ENCODE results near the gene ADGRV1.
"Not testable (repeated sequence)": the region's sequence is repeated elsewhere in the genome, so short reads cannot be mapped to it uniquely, and the experiment has no call there.

Gene ADGRV1

DNA sequence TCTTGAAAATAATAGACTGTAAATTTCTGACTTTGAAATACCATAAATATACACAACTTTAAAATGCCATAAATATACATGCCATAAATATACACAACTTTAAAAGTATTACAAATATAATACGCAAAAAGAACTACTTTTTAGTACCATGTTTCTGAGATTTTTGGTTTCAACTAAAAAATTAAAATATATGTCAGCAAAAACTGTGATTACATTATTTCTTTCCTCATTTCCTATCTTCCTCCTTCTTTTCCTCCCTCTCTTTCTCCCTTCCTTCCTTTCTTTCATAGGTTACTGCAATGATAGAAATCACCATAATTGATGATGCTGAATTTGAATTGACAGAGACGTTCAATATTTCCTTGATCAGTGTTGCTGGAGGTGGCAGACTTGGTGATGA, 200.5 kb downstream of the ADGRV1 start:
- DNase-seq: no peak

DNA sequence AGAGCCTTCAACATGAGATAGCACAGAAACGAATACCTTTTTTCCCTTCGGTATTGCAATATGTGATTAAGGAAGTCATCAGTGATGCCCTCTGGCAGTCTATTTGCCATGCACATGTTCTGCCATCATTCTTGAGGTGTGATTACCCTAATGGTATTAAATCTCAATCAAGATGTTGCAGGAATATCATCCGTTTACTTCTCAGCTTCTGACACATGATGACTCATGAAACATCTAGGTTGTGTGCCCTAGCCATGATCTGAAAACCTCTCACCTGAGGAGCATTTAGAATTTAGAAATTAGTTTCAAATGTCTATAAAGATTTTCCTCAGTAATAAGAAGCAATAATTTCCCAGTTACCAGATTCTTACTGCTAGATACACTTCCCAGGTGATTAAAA, 209.1 kb downstream of the ADGRV1 start:
- DNase-seq: no peak

GRCh38 chr5:90770006-90770541, 211.5 kb downstream of the ADGRV1 start:
- not testable (repeated sequence) for DNase-seq

- no peak for DNase-seq
Observed at GRCh38 chr5:90777959-90778358, 219.4 kb downstream of the ADGRV1 start.

- DNase-seq: peak; percentile 66
Observed at GRCh38 chr5:90783460-90784333, 225.1 kb downstream of the ADGRV1 start.

DNA sequence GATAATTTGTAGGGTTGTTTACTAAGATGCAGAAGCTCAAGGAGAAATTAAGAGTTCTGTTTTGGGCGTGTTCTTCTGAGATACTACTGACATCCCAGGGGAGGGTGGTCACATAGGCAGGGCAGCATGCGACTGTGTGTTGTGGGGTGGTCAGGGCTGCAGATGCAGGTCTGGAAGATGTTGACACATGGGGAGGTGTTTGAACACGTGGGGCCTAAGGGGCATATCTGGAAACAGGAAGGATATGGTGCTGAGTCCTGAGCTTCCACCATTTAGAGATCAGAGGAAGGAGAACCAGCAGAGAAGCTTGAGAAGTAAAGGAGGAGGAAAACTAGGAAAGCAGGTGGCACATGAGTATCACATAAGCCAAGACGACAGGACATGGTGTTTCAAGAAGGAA, 228.2 kb downstream of the ADGRV1 start:
- no peak for DNase-seq

- no peak for DNase-seq
Observed at GRCh38 chr5:90792725-90793124, 234.1 kb downstream of the ADGRV1 start.

GRCh38 chr5:90793183-90793582, 234.6 kb downstream of the ADGRV1 start:
- DNase-seq: no peak

DNA sequence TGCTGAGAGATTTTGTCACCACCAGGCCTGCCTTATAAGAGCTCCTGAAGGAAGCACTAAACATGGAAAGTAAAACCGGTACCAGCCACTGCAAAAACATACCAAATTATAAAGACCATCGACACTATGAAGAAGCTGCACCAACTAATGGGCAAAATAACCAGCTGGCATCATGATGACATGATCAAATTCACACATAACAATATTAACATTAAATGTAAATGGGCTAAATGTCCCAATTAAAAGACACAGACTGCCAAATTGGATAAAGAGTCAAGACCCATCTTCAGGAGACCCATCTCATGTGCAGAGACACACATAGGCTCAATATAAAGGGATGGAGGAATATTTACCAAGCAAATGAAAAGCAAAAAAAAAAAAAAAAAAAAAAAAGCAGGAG, 238.3 kb downstream of the ADGRV1 start:
- not testable (repeated sequence) for DNase-seq

DNA sequence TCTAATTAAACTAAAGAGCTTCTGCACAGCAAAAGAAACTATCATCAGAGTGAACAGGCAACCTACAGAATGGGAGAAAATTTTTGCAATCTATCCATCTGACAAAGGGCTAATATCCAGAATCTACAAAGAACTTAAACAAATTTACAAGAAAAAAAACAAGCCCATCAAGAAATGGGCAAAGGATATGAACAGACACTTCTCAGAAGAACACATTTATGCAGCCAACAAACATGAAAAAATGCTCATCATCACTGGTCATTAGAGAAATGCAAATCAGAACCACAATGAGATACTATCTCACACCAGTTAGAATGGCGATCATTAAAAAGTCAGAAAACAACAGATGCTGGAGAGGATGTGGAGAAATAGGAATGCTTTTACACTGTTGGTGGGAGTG, 241.5 kb downstream of the ADGRV1 start:
- DNase-seq: not testable (repeated sequence)

- not testable (repeated sequence) for DNase-seq
Observed at GRCh38 chr5:90800515-90800914, 241.9 kb downstream of the ADGRV1 start.

GRCh38 chr5:90802474-90803317, 244.1 kb downstream of the ADGRV1 start:
- peak; percentile 23 for DNase-seq

- no peak for DNase-seq
Observed at GRCh38 chr5:90803381-90803780, 244.8 kb downstream of the ADGRV1 start.

- no peak for DNase-seq
Observed at GRCh38 chr5:90803876-90804275, 245.3 kb downstream of the ADGRV1 start.

GRCh38 chr5:90807496-90807895, 248.9 kb downstream of the ADGRV1 start:
- DNase-seq: no peak

DNA sequence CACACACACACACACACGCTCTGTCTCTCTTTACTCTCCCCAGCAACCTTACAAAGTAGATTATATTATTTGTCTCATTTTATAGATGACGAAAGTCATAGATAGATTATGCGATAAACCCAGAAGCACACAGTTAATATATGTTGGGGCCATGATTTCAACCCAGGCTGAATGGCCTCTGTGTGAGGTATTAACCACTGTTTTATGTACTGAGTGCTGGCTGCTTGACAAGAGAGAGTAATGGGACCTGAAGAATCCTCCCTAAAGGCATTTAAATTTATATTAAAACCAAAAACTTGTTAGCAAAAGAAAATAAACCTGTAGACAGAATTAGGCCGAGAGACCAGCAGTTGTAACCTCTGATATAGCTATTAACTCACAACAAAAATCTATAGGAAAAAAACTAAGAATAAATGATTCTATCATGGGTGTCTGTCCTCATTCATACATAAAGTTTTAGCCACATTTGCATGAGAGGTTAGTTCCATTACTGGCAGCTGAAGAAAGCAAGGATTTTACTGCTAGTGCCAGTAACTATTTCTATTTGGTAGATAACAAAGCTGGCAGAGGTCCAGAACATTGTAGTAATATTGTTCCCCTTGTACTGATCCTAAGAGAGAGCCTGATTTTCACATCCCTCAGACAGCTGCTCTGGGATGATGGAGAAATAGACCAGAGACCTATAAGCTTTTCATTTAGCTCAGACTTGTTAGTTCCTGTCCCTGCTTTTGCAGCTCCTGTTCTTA, 250.9 kb downstream of the ADGRV1 start:
- no peak for DNase-seq

DNA sequence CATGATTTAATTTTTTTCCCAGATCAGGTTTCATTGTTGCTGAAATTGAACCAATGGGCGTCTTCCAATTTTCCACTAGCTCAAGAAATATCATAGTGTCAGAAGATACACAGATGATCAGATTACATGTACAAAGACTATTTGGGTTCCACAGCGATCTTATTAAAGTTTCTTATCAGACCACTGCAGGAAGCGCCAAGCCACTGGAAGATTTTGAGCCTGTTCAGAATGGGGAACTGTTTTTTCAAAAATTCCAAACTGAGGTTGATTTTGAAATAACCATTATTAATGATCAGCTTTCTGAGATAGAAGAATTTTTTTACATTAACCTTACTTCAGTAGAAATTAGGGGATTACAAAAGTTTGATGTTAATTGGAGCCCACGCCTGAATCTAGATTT, 251.6 kb downstream of the ADGRV1 start:
- DNase-seq: no peak

DNA sequence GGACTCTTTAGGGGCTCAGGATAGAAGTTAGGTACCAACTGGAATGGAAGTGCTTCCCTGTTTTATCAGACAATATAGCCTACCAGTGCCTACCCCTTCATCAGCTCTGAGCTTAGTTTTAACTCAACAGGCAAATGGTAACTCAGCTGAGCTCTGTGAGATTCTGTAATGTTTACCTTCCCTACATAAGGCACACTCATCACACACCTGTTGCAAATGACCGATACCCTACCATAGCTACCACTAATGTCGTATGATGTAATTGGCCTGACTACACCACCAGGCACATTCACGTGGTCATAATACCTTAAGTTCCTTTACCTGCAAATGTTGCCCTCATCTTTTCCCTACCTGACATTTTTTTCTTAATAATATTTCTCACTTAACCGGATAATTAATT, 254.8 kb downstream of the ADGRV1 start:
- DNase-seq: no peak

DNA sequence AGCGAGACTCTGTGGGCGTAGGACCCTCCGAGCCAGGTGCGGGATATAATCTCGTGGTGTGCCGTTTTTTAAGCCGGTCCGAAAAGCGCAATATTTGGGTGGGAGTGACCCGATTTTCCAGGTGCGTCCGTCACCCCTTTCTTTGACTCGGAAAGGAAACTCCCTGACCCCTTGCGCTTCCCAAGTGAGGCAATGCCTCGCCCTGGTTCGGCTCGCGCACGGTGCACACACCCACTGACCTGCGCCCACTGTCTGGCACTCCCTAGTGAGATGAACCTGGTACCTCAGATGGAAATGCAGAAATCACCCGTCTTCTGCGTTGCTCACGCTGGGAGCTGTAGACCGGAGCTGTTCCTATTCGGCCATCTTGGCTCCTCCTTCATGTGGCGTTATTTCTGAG, 263.5 kb downstream of the ADGRV1 start:
- DNase-seq: not testable (repeated sequence)

DNA sequence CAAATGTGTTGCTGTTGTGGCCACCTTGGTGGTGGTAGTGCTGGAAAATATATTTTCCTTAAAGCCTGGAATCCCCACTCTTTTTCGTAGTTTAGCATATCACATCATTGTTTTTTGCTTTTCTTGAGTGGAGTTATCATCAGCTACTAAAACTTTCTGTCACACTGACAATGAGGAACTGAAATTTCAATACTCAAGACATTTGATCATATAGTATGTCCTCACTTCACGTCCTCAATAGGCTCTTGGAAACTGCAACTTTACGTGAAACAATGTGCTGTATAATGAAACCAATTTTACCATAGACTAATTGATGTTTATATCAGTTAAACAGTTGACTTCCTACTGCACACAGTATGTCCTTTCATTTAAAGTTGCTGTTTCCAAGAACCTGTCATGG, 265.8 kb downstream of the ADGRV1 start:
- DNase-seq: no peak

DNA sequence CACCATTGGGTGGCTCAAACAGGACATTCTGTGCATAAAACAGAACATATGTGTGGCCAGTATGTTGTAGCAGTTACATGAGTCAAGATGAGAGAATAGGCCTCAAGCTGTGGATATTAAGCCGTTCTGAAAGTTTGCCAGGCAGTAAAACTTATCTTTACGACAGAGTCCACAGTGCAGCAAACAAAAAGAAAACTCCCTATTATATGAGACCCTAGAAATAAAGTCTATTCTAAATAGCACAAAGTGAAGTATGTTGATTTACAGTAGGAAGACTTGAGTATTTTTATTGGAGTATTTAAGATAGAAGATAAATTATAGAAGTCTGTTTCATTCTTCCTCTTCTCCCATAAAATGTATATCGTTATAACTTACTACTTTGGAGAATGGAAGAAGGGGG, 271.5 kb downstream of the ADGRV1 start:
- no peak for DNase-seq

GRCh38 chr5:90833753-90834152, 275.2 kb downstream of the ADGRV1 start:
- no peak for DNase-seq

GRCh38 chr5:90834711-90835110, 276.1 kb downstream of the ADGRV1 start:
- DNase-seq: no peak
